ENCODE measurements around the gene SPAG4. TPM values are rescaled to one million over a fixed set of nuclear protein-coding genes. Genes with fewer than 3 reads are reported as not detected.
A peak's percentile ranks its signal among the peaks of the same experiment; 100 is the strongest.

SPAG4 gene
- polyA plus RNA-seq, 1 experiment = 11.4 TPM

GRCh38 chr20:35604449-35604747 is 11.2 kb upstream of the SPAG4 start:
- DNase-seq (ENCODE audit: low read depth) = no peak
- H3K27me3 ChIP-seq (ENCODE audit: control insufficient read depth, insufficient read depth, low read length) = peaks cover 7% of the 10 kb centered on the region
- ChIA-PET POLR2A (no interaction called here), CTCF (interaction anchor here (1.3 to 3.0 kb wide), 6 partner anchors 9 to 350 kb away, joined by 3 to 12 read pairs (median 6); partner anchors contain the start of genes SCAND1 and SPAG4)
- H3K4me3 ChIP-seq (ENCODE audit: low read depth, low read length) = no peak overlapping the region
- peak; percentile 39 for TF ChIP-seq CTCF (IDR thresholded peaks at IDR 0.05; ENCODE audit: insufficient read depth, low read depth, low read length)
- H3K36me3 ChIP-seq (ENCODE audit: control insufficient read depth, insufficient read depth, low read length) = no peaks in the 10 kb centered on the region

- H3K4me3 ChIP-seq (ENCODE audit: low read depth, low read length) = no peak overlapping the region
- ChIA-PET CTCF (interaction anchor here (2.2 to 3.0 kb wide), 2 partner anchors 7 to 10 kb away, joined by 9 to 12 read pairs; partner anchors contain the start of gene SPAG4), POLR2A (interaction anchor here (0.6 kb wide), 1 partner anchor 10 kb away, joined by 8 read pairs; the partner anchor contains the start of gene SPAG4)
- no peaks in the 10 kb centered on the region for H3K36me3 ChIP-seq (ENCODE audit: control insufficient read depth, insufficient read depth, low read length)
- H3K27me3 ChIP-seq (ENCODE audit: control insufficient read depth, insufficient read depth, low read length) = peaks cover 2% of the 10 kb centered on the region; the same call in 1 of the 2 replicates
- DNase-seq (ENCODE audit: low read depth) = no peak
- no peak for TF ChIP-seq CTCF (IDR thresholded peaks at IDR 0.05; ENCODE audit: insufficient read depth, low read depth, low read length)
These were observed 9.5 kb upstream of the SPAG4 start for GRCh38 chr20:35606127-35606526.

- Histone ChIP-seq H3K27me3 (ENCODE audit: control insufficient read depth, insufficient read depth, low read length) (peaks cover 1% of the 10 kb centered on the region; the same call in 1 of the 2 replicates), H3K36me3 (ENCODE audit: control insufficient read depth, insufficient read depth, low read length) (no peaks in the 10 kb centered on the region), H3K4me3 (ENCODE audit: low read depth, low read length) (no peak overlapping the region)
- no peak for TF ChIP-seq CTCF (IDR thresholded peaks at IDR 0.05; ENCODE audit: insufficient read depth, low read depth, low read length)
- POLR2A ChIA-PET = no interaction called here
- DNase-seq (ENCODE audit: low read depth) = no peak
- CTCF ChIA-PET = interaction anchor here (0.6 kb wide), 1 partner anchor 13 kb away, joined by 4 read pairs; no protein-coding TSS in a partner anchor
These were observed 8.5 kb upstream of the SPAG4 start for GRCh38 chr20:35607003-35607735.

GRCh38 chr20:35610833-35611427 is 4.7 kb upstream of the SPAG4 start:
- no peak for DNase-seq (ENCODE audit: low read depth)
- CTCF ChIA-PET = no interaction called here
- Histone ChIP-seq H3K36me3 (ENCODE audit: control insufficient read depth, insufficient read depth, low read length) (no peaks in the 10 kb centered on the region), H3K4me3 (ENCODE audit: low read depth, low read length) (no peak overlapping the region), H3K27me3 (ENCODE audit: control insufficient read depth, insufficient read depth, low read length) (no peaks in the 10 kb centered on the region)
- TF ChIP-seq CTCF (IDR thresholded peaks at IDR 0.05; ENCODE audit: insufficient read depth, low read depth, low read length) = no peak
- POLR2A ChIA-PET = no interaction called here

- no peak for TF ChIP-seq CTCF (IDR thresholded peaks at IDR 0.05; ENCODE audit: insufficient read depth, low read depth, low read length)
- DNase-seq (ENCODE audit: low read depth) = no peak
- ChIA-PET CTCF (no interaction called here), POLR2A (no interaction called here)
- H3K36me3 ChIP-seq (ENCODE audit: control insufficient read depth, insufficient read depth, low read length) = no peaks in the 10 kb centered on the region
- H3K27me3 ChIP-seq (ENCODE audit: control insufficient read depth, insufficient read depth, low read length) = no peaks in the 10 kb centered on the region
- H3K4me3 ChIP-seq (ENCODE audit: low read depth, low read length) = no peak overlapping the region
These were observed 4.1 kb upstream of the SPAG4 start for GRCh38 chr20:35611482-35611881.
